ENCODE data around the gene PEG3. TPM values are rescaled to one million over a fixed set of nuclear protein-coding genes. Genes with fewer than 3 reads are reported as not detected.

The PEG3 gene
- total and polyA plus RNA-seq, 2 experiments from 2014 or later, result not detected

- no peak overlapping the region for H3K27ac Mint-ChIP-seq
- H3K4me2 ChIP-seq, result no peak overlapping the region
- TF ChIP-seq REST (IDR thresholded peaks at IDR 0.05; ENCODE audit: unreplicated experiment), result no peak
- TF ChIP-seq NANOG (IDR thresholded peaks at IDR 0.05; ENCODE audit: borderline replicate concordance), result no peak
- H3K36me3 ChIP-seq (ENCODE audit: insufficient read depth), result peaks cover 6% of the 10 kb centered on the region; the same call in 1 of the 2 replicates
- H3K36me3 Mint-ChIP-seq (ENCODE audit: low read depth), result peaks cover 32% of the 10 kb centered on the region
- DNase-seq (ENCODE audit: low spot score) (no peak), ATAC-seq (no peak)
- H3K4me3 Mint-ChIP-seq, result no peak overlapping the region
- H3K9me2 ChIP-seq (ENCODE audit: insufficient read depth), result no peaks in the 10 kb centered on the region
- no peaks in the 10 kb centered on the region for H3K27me3 Mint-ChIP-seq (ENCODE audit: insufficient read depth, low read depth, poor library complexity)
- H3K4me1 ChIP-seq (ENCODE audit: insufficient read depth), result no peaks in the 10 kb centered on the region
- no peak overlapping the region for H3K27ac ChIP-seq (ENCODE audit: low read depth)
- no peaks in the 10 kb centered on the region for H3K27me3 ChIP-seq (ENCODE audit: insufficient read depth)
- H3F3A ChIP-seq (replicated peaks; ENCODE audit: low read depth), result no peaks in the 10 kb centered on the region
- no peaks in the 10 kb centered on the region for H3K4me1 Mint-ChIP-seq
- H3K9me3 Mint-ChIP-seq, result peaks cover 100% of the 10 kb centered on the region
- no peak overlapping the region for H3K4me3 ChIP-seq
- H2AFZ ChIP-seq, result no peak overlapping the region
- H4K20me1 ChIP-seq (replicated peaks; ENCODE audit: insufficient read depth), result no peaks in the 10 kb centered on the region
- H3K79me2 ChIP-seq (replicated peaks; ENCODE audit: insufficient read depth), result no peaks in the 10 kb centered on the region
Measured at GRCh38 chr19:56827708-56828107, 12.8 kb downstream of the PEG3 start.

DNA sequence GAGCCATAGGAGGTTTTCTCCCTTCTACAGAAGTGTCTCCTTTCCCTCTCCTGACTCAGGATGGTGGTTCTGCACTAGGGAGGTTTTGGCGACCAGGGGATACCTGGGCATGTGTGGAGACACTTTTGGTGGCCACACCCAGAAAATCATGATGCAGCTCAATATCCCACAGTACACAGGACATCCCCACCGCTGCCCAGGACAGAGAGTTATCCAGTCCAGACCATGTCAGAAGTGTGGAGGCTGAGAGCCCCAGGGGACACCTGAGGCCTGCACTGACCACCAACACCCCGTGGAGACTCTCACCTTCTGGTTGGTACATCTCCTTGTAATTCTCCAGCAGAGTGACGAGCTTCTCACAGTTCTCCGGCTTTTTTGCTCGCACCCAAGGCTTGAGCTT, 16.6 kb downstream of the PEG3 start:
- no peak overlapping the region for H2AFZ ChIP-seq
- peaks cover 40% of the 10 kb centered on the region for H3K36me3 Mint-ChIP-seq (ENCODE audit: low read depth)
- H3K36me3 ChIP-seq (ENCODE audit: insufficient read depth), result peaks cover 9% of the 10 kb centered on the region; the same call in 1 of the 2 replicates
- no peak for DNase-seq (ENCODE audit: low spot score)
- H3K9me2 ChIP-seq (ENCODE audit: insufficient read depth), result no peaks in the 10 kb centered on the region
- no peak overlapping the region for H3K27ac Mint-ChIP-seq
- TF ChIP-seq NANOG (IDR thresholded peaks at IDR 0.05; ENCODE audit: borderline replicate concordance), result no peak
- TF ChIP-seq, protein P1, sequence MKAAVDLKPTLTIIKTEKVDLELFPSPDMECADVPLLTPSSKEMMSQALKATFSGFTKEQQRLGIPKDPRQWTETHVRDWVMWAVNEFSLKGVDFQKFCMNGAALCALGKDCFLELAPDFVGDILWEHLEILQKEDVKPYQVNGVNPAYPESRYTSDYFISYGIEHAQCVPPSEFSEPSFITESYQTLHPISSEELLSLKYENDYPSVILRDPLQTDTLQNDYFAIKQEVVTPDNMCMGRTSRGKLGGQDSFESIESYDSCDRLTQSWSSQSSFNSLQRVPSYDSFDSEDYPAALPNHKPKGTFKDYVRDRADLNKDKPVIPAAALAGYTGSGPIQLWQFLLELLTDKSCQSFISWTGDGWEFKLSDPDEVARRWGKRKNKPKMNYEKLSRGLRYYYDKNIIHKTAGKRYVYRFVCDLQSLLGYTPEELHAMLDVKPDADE (IDR thresholded peaks at IDR 0.05), result no peak
- TF ChIP-seq, protein P2, sequence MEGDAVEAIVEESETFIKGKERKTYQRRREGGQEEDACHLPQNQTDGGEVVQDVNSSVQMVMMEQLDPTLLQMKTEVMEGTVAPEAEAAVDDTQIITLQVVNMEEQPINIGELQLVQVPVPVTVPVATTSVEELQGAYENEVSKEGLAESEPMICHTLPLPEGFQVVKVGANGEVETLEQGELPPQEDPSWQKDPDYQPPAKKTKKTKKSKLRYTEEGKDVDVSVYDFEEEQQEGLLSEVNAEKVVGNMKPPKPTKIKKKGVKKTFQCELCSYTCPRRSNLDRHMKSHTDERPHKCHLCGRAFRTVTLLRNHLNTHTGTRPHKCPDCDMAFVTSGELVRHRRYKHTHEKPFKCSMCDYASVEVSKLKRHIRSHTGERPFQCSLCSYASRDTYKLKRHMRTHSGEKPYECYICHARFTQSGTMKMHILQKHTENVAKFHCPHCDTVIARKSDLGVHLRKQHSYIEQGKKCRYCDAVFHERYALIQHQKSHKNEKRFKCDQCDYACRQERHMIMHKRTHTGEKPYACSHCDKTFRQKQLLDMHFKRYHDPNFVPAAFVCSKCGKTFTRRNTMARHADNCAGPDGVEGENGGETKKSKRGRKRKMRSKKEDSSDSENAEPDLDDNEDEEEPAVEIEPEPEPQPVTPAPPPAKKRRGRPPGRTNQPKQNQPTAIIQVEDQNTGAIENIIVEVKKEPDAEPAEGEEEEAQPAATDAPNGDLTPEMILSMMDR (conservative IDR thresholded peaks at IDR 0.05; ENCODE audit: low read depth in 2 of 2), result no peak
- TF ChIP-seq ZNF331 (CRISPR knock-in tag; IDR thresholded peaks at IDR 0.05; ENCODE audit: low read depth), result no peak
- no peak for TF ChIP-seq STAT1 (IDR thresholded peaks at IDR 0.05; ENCODE audit: unreplicated experiment)
- no peak overlapping the region for H3K4me3 ChIP-seq
- H3K79me2 ChIP-seq (replicated peaks; ENCODE audit: insufficient read depth), result no peaks in the 10 kb centered on the region
- H3K4me1 Mint-ChIP-seq, result no peaks in the 10 kb centered on the region
- no peak overlapping the region for H3K4me3 Mint-ChIP-seq
- H3K9me3 Mint-ChIP-seq, result peaks cover 100% of the 10 kb centered on the region
- no peaks in the 10 kb centered on the region for H3K27me3 ChIP-seq (ENCODE audit: insufficient read depth)
- no peaks in the 10 kb centered on the region for H3K4me1 ChIP-seq (ENCODE audit: insufficient read depth)
- H3K4me2 ChIP-seq, result no peak overlapping the region
- H4K20me1 ChIP-seq (replicated peaks; ENCODE audit: insufficient read depth), result no peaks in the 10 kb centered on the region
- H3K27me3 Mint-ChIP-seq (ENCODE audit: insufficient read depth, low read depth, poor library complexity), result peaks cover 2% of the 10 kb centered on the region
- ATAC-seq, result no peak
- H3K27ac ChIP-seq (ENCODE audit: low read depth), result no peak overlapping the region
- no peaks in the 10 kb centered on the region for H3F3A ChIP-seq (replicated peaks; ENCODE audit: low read depth)
